H1 (cell line): Measurements from ENCODE around the gene TTC22. TPM values are rescaled to one million over a fixed set of nuclear protein-coding genes. Genes with fewer than 3 reads are reported as not detected.

Experiments used
- NANOG ChIP-seq: IDR thresholded peaks from 2 replicates; pipeline ENCODE4 v1.6.1; 2011; ENCODE audit warnings: low read length, low read depth, mild to moderate bottlenecking, inconsistent platforms; ENCODE audit not compliant: insufficient read depth, poor library complexity, severe bottlenecking
- SIX5 ChIP-seq: IDR thresholded peaks from 2 replicates; pipeline ENCODE4 v1.6.1; 2011; ENCODE audit warnings: mild to moderate bottlenecking, low read depth, low read length
- polyA plus RNA-seq, 7 experiments: library from polyadenylated mRNA; depleted of rRNA in 3 of 7; stranded (reverse) in 5 of 7; unstranded in 2 of 7; fragments of >200 nt in 5 of 7; fragments of 200-250 nt in 2 of 7; gene quantifications; 1 replicate in 5 of 7; 2 replicates in 1 of 7; 4 replicates in 1 of 7; pipeline versions ENCODE4 v1.2.1 to v1.2.3, GENCODE V29; 2011 to 2013; ENCODE audit warnings: missing spikeins in 2 of 7, mixed read lengths in 2 of 7
- total RNA-seq: library from RNA; stranded (reverse); fragmentation: NEBNext Ultra II Directional; extraction: Animal tissue kit (Norgen Biotek cat#: 25700); gene quantifications from 2 replicates; pipeline ENCODE4 v1.2.1, GENCODE V29; 2021

Gene TTC22
- total and polyA plus RNA-seq, 2 of the 8 experiments (the other 6 are each of a cell fraction or from before 2014, with no cell fraction given) = 1.00 to 1.6 TPM

DNA sequence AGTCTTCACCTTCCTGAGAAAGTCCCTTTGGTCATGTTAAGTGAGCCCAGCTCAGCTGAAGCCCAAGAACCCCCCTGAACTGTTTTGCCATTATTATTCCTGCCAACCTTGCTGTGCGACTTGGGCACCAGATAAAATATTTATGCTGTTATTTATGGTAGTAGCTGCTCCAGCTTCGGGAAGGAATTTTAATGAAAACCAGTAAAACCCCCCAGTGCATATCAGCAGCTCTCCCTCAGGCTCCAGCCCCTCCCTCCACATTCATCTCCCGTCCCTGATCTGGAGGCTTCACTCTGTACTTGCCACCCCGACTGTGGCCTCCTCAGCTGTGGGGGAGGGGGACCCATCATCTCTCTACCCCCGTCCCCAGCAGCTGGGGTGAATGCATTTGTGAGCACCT is 12.7 kb downstream of the TTC22 start (continued):
- TF ChIP-seq SIX5 = no peak
- TF ChIP-seq NANOG = no peak
